HFF-Myc (cell line): ENCODE data around the gene SLC32A1.

Source experiments
- DNase-seq: peaks from one replicate; pipeline ENCODE4 v3.0.0-alpha.2; 2011; ENCODE audit warnings: low read depth; ENCODE audit errors: extremely low read depth
- H3K4me3 ChIP-seq: replicated peaks from 2 replicates; pipeline ENCODE4 v1.5.1; 2011; ENCODE audit warnings: low read depth, mild to moderate bottlenecking, control low read depth, low read length
- TF ChIP-seq, protein P1 (sequence below): IDR thresholded peaks from 2 replicates; pipeline ENCODE4 v1.5.1; 2012; ENCODE audit warnings: mild to moderate bottlenecking, low read depth, low read length, control low read depth; ENCODE audit errors: missing control alignments

The SLC32A1 gene

DNA sequence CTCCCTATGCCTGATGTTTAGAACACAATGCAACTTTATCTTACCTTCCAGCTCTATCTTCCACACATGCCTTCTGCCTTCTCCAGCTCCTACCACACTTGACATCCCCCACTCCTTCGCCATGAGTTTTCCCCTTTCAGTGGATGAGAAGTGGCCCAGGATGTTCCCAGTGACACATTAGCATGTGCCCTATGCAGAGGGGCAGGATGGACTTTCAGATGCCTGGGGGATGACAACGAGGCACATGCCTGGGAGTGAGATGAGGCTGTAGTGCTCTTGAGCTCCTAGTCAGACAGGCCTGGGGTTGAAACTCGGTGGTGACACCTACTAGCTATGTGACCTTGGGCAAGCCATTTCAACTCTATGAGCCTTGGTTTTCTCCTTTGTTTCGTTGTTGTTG is 20.1 kb upstream of the SLC32A1 start:
- DNase-seq = no peak
- TF ChIP-seq, protein P1, sequence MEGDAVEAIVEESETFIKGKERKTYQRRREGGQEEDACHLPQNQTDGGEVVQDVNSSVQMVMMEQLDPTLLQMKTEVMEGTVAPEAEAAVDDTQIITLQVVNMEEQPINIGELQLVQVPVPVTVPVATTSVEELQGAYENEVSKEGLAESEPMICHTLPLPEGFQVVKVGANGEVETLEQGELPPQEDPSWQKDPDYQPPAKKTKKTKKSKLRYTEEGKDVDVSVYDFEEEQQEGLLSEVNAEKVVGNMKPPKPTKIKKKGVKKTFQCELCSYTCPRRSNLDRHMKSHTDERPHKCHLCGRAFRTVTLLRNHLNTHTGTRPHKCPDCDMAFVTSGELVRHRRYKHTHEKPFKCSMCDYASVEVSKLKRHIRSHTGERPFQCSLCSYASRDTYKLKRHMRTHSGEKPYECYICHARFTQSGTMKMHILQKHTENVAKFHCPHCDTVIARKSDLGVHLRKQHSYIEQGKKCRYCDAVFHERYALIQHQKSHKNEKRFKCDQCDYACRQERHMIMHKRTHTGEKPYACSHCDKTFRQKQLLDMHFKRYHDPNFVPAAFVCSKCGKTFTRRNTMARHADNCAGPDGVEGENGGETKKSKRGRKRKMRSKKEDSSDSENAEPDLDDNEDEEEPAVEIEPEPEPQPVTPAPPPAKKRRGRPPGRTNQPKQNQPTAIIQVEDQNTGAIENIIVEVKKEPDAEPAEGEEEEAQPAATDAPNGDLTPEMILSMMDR = no peak
- no peak overlapping the region for H3K4me3 ChIP-seq

DNA sequence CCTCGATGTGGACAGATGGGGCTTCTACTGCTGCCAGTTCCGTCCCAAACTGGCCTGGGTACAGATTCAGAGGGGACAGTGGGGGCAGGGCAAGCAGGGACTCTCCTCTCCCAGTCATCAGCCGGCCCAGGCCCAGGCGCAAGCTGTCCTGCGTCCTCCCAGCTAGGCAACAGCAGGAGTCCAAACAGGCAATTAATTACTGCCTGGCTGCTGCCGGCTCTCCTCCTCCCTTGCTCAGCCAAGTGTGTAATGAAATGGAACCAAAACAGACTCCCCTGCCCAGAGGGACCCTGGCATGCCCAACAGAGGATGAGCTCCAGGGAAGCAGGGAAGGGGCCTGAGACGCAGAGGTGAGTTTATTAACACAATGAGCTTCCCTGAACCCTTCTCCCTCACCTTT is 17.8 kb upstream of the SLC32A1 start:
- DNase-seq = no peak
- no peak overlapping the region for H3K4me3 ChIP-seq
- TF ChIP-seq, protein P1 = no peak

GRCh38 chr20:38714308-38714707 is 10.0 kb upstream of the SLC32A1 start:
- TF ChIP-seq, protein P1 = no peak
- no peak overlapping the region for H3K4me3 ChIP-seq
- no peak for DNase-seq

DNA sequence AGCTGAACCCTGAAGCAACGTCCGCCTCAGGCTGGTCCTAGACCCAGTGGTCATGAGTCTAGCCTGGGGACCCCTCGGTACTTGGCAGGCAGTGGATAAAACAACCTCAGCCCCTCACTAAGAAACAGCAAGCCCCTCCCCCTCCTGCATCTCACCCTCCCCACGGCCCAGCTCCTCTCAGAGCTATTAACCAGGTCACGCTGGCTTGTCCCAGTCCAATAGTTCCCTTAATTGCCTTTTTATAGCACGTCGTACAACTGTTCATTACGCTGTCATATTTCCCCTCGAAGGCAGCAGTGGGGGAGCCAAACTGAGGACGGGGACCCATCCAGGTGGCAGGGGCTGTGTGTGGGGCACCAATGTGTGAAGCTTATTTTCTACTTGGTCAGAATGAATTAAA is 8.6 kb upstream of the SLC32A1 start:
- H3K4me3 ChIP-seq = no peak overlapping the region
- TF ChIP-seq, protein P1 = no peak
- no peak for DNase-seq

DNA sequence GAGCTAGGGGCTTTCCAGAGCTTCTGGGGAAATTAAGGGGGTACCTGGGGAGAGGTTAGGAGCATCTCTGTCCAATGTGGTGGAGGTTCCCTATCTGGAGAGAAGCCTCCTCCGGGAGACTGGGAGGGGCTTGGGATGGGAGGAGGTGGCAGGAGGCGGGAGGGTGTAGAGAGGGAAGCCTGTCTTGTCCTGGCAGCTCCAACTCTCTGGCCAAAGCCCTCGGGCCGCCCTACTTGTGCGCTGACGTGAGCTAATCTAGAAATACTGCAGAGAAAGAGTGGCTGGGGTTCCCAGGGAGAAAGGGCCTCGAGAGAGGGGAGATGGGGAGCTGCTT is 1.6 kb upstream of the SLC32A1 start:
- no peak for DNase-seq
- no peak overlapping the region for H3K4me3 ChIP-seq
- TF ChIP-seq, protein P1 = no peak

DNA sequence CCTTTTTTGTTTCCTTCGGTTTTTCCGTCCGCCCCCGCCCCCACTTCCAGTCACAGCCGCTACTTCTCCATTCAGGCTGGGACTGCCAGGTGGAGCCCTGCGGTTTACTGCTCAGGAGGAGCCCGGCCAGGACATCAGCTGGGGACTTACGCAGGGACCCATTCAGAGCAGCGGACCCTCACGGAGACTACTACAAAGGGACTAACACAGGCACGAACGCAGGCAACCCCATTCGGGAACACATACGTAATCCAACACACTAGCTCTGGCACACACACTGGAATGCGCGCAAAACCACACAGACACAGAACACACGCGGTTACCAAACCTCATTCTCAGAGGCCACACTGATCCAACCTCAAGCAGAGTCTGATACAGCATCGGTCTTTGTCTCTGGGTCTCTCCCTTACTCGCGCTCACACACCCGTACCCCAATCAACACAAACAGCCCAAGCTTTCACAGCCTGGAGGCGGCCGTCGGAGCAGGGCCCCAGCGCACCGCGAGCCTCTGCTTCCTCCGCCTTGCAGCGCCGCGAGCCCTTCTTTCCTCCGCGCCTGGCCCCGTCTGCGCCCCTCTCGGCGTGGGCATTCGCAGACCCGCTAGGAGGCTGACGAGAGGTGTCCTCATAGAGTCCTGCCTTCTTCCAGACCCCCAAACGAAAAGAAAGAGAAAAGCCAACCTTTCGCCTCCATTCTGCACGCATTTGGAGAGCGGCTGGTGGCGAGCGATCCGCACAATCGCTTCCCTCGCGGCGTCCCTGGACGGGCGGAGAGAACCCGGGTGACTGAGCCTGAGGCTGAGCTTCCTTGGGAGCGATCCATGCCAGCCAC is 1.1 kb upstream of the SLC32A1 start:
- H3K4me3 ChIP-seq = no peak overlapping the region
- TF ChIP-seq, protein P1 = no peak
- DNase-seq = no peak
